A549 (cell line): Measurements from ENCODE around the gene ALG2.

Source experiments
- ESRRA ChIP-seq: fragments of 150-350 bp; IDR thresholded peaks from 2 replicates; pipeline ENCODE4 v1.6.1; 2014; ENCODE audit warnings: mild to moderate bottlenecking, low read length, borderline replicate concordance
- FOXS1 ChIP-seq: fragments of 250-450 bp; sonication (Bioruptor Pico); IDR thresholded peaks from 2 replicates; pipeline ENCODE4 v1.5.0; 2020; ENCODE audit warnings: mild to moderate bottlenecking, moderate library complexity
- KDM5A ChIP-seq: fragments of 200-600 bp; sonication (generic); IDR thresholded peaks from 2 replicates; pipeline ENCODE4 v1.6.1; 2016; ENCODE audit warnings: antibody characterized with exemption, mild to moderate bottlenecking
- MAFK ChIP-seq: fragments of 450-650 bp; IDR thresholded peaks from 2 replicates; pipeline ENCODE4 v1.6.1; 2014; ENCODE audit not compliant: partially characterized antibody
- NFE2L2 ChIP-seq: fragments of 150-350 bp; conservative IDR thresholded peaks from 2 replicates; pipeline ENCODE4 v1.6.1; 2014; ENCODE audit warnings: low read length
- POLR2A ChIP-seq: IDR thresholded peaks from 2 replicates; pipeline ENCODE4 v1.6.1; 2012; ENCODE audit warnings: mild to moderate bottlenecking, low read length
- RAD21 ChIP-seq, 2 experiments: fragments of >200 bp in 1 of 2; sonication (Bioruptor Twin) in 1 of 2; formaldehyde crosslinking in 1 of 2; IDR thresholded peaks in 1 of 2; conservative IDR thresholded peaks in 1 of 2; 2 replicates in 1 of 2; 3 replicates in 1 of 2; pipeline ENCODE4 v1.6.1; 2012 to 2018; ENCODE audit warnings: inconsistent platforms in 1 of 2
- RCOR1 ChIP-seq: fragments of 150-350 bp; IDR thresholded peaks from 2 replicates; pipeline ENCODE4 v1.6.1; 2014; ENCODE audit warnings: antibody characterized with exemption, low read length, low read depth
- TP53 ChIP-seq: fragments of 250-450 bp; sonication (Bioruptor Pico); IDR thresholded peaks from 2 replicates; pipeline ENCODE4 v1.5.0; 2021; ENCODE audit warnings: mild to moderate bottlenecking, moderate library complexity
- TF ChIP-seq, protein P1 (sequence below): fragments of >200 bp; sonication (Bioruptor Twin); formaldehyde crosslinking; IDR thresholded peaks from 3 replicates; pipeline ENCODE4 v1.5.1; 2016
- TF ChIP-seq, protein P2 (sequence below): fragments of 450-650 bp; IDR thresholded peaks from 2 replicates; pipeline ENCODE4 v1.6.1; 2014; ENCODE audit warnings: antibody characterized with exemption
- TF ChIP-seq, protein P3 (sequence below): fragments of 200-600 bp; sonication (generic); IDR thresholded peaks from 2 replicates; pipeline ENCODE4 v1.6.1; 2016; ENCODE audit warnings: antibody characterized with exemption, mild to moderate bottlenecking, moderate library complexity
- TF ChIP-seq, protein P4 (sequence below): IDR thresholded peaks from 2 replicates; pipeline ENCODE4 v1.6.1; 2012
- TF ChIP-seq, protein P5 (sequence below): fragments of 150-350 bp; IDR thresholded peaks from 2 replicates; pipeline ENCODE4 v1.6.1; 2014; ENCODE audit warnings: low read depth, mild to moderate bottlenecking, low read length

DNA sequence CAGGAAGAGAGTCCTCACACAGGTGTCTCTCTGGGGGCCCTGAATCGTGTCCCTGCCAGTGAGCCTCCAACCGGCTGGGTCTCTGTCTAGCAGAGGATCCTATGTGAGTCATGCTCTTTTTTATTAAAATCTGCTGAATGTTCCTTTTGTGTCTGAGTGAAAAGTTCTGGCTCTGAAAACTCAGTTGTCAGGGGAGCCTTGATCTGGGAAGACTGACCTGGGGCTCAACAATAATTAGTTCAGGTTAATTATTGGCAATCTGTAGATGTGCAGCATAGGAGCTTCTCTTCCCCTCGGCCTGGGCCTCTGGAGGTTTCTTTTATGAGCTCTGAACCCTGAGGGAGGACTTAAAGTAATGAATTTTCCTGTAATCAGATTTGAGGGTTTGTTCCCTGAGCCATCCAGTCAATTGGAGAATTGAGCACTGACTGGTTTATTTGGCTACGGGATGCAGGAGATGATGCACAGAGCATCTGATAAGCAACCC lies 45.2 kb downstream of the ALG2 start:
- TF ChIP-seq, protein P1, sequence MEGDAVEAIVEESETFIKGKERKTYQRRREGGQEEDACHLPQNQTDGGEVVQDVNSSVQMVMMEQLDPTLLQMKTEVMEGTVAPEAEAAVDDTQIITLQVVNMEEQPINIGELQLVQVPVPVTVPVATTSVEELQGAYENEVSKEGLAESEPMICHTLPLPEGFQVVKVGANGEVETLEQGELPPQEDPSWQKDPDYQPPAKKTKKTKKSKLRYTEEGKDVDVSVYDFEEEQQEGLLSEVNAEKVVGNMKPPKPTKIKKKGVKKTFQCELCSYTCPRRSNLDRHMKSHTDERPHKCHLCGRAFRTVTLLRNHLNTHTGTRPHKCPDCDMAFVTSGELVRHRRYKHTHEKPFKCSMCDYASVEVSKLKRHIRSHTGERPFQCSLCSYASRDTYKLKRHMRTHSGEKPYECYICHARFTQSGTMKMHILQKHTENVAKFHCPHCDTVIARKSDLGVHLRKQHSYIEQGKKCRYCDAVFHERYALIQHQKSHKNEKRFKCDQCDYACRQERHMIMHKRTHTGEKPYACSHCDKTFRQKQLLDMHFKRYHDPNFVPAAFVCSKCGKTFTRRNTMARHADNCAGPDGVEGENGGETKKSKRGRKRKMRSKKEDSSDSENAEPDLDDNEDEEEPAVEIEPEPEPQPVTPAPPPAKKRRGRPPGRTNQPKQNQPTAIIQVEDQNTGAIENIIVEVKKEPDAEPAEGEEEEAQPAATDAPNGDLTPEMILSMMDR: no peak
- TF ChIP-seq KDM5A (no peak), RCOR1 (no peak), TP53 (no peak), POLR2A (no peak), ESRRA (no peak), MAFK (no peak), FOXS1 (CRISPR knock-in tag) (no peak), NFE2L2 (no peak), RAD21 (conservative IDR thresholded peaks at IDR 0.05 in 1 of 2, IDR thresholded peaks at IDR 0.05 in 1 of 2) (no peak)
- TF ChIP-seq, protein P2, sequence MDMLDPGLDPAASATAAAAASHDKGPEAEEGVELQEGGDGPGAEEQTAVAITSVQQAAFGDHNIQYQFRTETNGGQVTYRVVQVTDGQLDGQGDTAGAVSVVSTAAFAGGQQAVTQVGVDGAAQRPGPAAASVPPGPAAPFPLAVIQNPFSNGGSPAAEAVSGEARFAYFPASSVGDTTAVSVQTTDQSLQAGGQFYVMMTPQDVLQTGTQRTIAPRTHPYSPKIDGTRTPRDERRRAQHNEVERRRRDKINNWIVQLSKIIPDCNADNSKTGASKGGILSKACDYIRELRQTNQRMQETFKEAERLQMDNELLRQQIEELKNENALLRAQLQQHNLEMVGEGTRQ: no peak
- TF ChIP-seq, protein P3, sequence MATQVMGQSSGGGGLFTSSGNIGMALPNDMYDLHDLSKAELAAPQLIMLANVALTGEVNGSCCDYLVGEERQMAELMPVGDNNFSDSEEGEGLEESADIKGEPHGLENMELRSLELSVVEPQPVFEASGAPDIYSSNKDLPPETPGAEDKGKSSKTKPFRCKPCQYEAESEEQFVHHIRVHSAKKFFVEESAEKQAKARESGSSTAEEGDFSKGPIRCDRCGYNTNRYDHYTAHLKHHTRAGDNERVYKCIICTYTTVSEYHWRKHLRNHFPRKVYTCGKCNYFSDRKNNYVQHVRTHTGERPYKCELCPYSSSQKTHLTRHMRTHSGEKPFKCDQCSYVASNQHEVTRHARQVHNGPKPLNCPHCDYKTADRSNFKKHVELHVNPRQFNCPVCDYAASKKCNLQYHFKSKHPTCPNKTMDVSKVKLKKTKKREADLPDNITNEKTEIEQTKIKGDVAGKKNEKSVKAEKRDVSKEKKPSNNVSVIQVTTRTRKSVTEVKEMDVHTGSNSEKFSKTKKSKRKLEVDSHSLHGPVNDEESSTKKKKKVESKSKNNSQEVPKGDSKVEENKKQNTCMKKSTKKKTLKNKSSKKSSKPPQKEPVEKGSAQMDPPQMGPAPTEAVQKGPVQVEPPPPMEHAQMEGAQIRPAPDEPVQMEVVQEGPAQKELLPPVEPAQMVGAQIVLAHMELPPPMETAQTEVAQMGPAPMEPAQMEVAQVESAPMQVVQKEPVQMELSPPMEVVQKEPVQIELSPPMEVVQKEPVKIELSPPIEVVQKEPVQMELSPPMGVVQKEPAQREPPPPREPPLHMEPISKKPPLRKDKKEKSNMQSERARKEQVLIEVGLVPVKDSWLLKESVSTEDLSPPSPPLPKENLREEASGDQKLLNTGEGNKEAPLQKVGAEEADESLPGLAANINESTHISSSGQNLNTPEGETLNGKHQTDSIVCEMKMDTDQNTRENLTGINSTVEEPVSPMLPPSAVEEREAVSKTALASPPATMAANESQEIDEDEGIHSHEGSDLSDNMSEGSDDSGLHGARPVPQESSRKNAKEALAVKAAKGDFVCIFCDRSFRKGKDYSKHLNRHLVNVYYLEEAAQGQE: no peak
- TF ChIP-seq, protein P4, sequence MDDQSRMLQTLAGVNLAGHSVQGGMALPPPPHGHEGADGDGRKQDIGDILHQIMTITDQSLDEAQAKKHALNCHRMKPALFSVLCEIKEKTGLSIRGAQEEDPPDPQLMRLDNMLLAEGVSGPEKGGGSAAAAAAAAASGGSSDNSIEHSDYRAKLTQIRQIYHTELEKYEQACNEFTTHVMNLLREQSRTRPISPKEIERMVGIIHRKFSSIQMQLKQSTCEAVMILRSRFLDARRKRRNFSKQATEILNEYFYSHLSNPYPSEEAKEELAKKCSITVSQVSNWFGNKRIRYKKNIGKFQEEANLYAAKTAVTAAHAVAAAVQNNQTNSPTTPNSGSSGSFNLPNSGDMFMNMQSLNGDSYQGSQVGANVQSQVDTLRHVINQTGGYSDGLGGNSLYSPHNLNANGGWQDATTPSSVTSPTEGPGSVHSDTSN: no peak
- TF ChIP-seq, protein P5, sequence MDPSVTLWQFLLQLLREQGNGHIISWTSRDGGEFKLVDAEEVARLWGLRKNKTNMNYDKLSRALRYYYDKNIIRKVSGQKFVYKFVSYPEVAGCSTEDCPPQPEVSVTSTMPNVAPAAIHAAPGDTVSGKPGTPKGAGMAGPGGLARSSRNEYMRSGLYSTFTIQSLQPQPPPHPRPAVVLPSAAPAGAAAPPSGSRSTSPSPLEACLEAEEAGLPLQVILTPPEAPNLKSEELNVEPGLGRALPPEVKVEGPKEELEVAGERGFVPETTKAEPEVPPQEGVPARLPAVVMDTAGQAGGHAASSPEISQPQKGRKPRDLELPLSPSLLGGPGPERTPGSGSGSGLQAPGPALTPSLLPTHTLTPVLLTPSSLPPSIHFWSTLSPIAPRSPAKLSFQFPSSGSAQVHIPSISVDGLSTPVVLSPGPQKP: no peak
